Limb (tissue), 2 donors: Measurements from ENCODE around the gene ADORA3.

Experiments
- DNase-seq, 2 donors: peaks; one replicate each; pipeline ENCODE4 v3.0.0-alpha.2; 2016; ENCODE audit errors: extremely low spot score in 2 of 2

The ADORA3 gene

GRCh38 chr1:111507411-111508201 is 4.2 kb upstream of the ADORA3 start:
- peak in 1 of 2 donors; percentile 62 for DNase-seq

GRCh38 chr1:111506561-111506960 is 3.1 kb upstream of the ADORA3 start:
- no peak for DNase-seq

GRCh38 chr1:111505641-111506119 is 2.2 kb upstream of the ADORA3 start:
- no peak for DNase-seq

GRCh38 chr1:111504097-111504496 is 664 bp upstream of the ADORA3 start:
- no peak for DNase-seq

GRCh38 chr1:111501645-111502044 is 1.8 kb downstream of the ADORA3 start:
- DNase-seq, result no peak

- DNase-seq, result no peak
Observed at GRCh38 chr1:111499026-111499785, 4.2 kb downstream of the ADORA3 start.

GRCh38 chr1:111497592-111497991 is 5.8 kb downstream of the ADORA3 start:
- DNase-seq, result no peak

GRCh38 chr1:111496398-111496797 is 7.0 kb downstream of the ADORA3 start:
- DNase-seq, result no peak

- no peak for DNase-seq
Observed at GRCh38 chr1:111491070-111491469, 12.4 kb downstream of the ADORA3 start.

GRCh38 chr1:111490220-111490619 is 13.2 kb downstream of the ADORA3 start:
- DNase-seq, result no peak

- DNase-seq, result no peak
Observed at GRCh38 chr1:111489604-111490003, 13.8 kb downstream of the ADORA3 start.

- no peak for DNase-seq
Observed at GRCh38 chr1:111488669-111489068, 14.8 kb downstream of the ADORA3 start.

- no peak for DNase-seq
Observed at GRCh38 chr1:111487133-111487532, 16.3 kb downstream of the ADORA3 start.

- DNase-seq, result no peak
Observed at GRCh38 chr1:111486431-111486830, 17.0 kb downstream of the ADORA3 start.

GRCh38 chr1:111484391-111485026 is 18.9 kb downstream of the ADORA3 start:
- DNase-seq, result no peak

GRCh38 chr1:111483876-111484275 is 19.6 kb downstream of the ADORA3 start:
- DNase-seq, result no peak

- DNase-seq, result no peak
Observed at GRCh38 chr1:111483166-111483565, 20.3 kb downstream of the ADORA3 start.

GRCh38 chr1:111481387-111482221 is 21.8 kb downstream of the ADORA3 start:
- peak; percentile 54 to 75 for DNase-seq

GRCh38 chr1:111480674-111481073 is 22.8 kb downstream of the ADORA3 start:
- no peak for DNase-seq

GRCh38 chr1:111476761-111477309 is 26.6 kb downstream of the ADORA3 start:
- DNase-seq, result no peak

GRCh38 chr1:111476214-111476613 is 27.2 kb downstream of the ADORA3 start:
- no peak for DNase-seq
